Fibroblast of pulmonary artery (primary cell): Measurements from ENCODE around the gene LRCH3.
A peak's percentile ranks its signal among the peaks of the same experiment; 100 is the strongest.
"Not testable (repeated sequence)": the region's sequence is repeated elsewhere in the genome, so short reads cannot be mapped to it uniquely, and the experiment has no call there.

ENCODE experiments used
- DNase-seq: peaks from one replicate; pipeline ENCODE4 v3.0.0-alpha.2; 2010; ENCODE audit warnings: low read depth
- H3K4me3 ChIP-seq: replicated peaks from 2 replicates; pipeline ENCODE4 v1.5.1; 2011; ENCODE audit warnings: low read depth, mild to moderate bottlenecking, control low read depth, low read length, moderate library complexity
- TF ChIP-seq, protein P1 (sequence below): IDR thresholded peaks from 2 replicates; pipeline ENCODE4 v1.5.1; 2011; ENCODE audit warnings: mild to moderate bottlenecking, control low read depth, low read length, inconsistent platforms; ENCODE audit errors: missing control alignments

Gene LRCH3

DNA sequence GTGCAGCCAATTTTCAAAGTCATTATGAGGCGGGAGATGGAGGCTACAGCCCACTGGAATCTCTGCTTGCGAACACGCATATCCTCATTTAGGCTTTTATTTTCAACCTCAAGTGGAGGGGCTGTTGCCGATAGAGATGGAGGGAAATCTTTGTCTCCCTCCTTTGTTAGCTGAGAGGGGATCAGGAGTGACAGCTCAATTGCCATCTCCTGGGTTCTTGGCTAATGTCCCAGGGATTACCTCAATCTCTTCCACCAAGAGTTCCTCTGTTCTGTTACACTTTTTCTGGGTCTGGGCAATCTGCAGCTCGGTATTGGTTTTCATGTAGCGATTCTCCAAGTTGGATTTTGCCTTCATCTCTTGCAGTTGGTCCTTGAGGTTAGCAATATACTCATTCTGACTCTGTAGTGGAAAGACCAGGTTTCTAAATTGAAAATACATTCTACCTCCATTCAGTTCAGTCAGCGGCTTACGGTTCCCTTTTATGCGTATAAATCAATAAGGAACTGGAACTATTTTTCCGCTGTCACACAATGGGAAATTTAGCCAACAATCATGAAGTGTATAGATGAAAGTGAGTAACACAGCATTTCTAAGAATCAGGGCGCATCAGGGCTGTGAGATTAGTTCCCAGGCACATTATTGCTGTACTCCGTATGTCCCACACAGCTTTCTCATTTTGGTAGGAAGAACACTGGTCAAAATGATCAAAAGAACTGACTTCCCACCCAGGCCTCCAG, 122.8 kb downstream of the LRCH3 start:
- DNase-seq = no peak
- TF ChIP-seq, protein P1, sequence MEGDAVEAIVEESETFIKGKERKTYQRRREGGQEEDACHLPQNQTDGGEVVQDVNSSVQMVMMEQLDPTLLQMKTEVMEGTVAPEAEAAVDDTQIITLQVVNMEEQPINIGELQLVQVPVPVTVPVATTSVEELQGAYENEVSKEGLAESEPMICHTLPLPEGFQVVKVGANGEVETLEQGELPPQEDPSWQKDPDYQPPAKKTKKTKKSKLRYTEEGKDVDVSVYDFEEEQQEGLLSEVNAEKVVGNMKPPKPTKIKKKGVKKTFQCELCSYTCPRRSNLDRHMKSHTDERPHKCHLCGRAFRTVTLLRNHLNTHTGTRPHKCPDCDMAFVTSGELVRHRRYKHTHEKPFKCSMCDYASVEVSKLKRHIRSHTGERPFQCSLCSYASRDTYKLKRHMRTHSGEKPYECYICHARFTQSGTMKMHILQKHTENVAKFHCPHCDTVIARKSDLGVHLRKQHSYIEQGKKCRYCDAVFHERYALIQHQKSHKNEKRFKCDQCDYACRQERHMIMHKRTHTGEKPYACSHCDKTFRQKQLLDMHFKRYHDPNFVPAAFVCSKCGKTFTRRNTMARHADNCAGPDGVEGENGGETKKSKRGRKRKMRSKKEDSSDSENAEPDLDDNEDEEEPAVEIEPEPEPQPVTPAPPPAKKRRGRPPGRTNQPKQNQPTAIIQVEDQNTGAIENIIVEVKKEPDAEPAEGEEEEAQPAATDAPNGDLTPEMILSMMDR = no peak
- H3K4me3 ChIP-seq = no peak overlapping the region

GRCh38 chr3:197921429-197922275, 130.6 kb downstream of the LRCH3 start:
- H3K4me3 ChIP-seq, DNase-seq: not testable (repeated sequence)

DNA sequence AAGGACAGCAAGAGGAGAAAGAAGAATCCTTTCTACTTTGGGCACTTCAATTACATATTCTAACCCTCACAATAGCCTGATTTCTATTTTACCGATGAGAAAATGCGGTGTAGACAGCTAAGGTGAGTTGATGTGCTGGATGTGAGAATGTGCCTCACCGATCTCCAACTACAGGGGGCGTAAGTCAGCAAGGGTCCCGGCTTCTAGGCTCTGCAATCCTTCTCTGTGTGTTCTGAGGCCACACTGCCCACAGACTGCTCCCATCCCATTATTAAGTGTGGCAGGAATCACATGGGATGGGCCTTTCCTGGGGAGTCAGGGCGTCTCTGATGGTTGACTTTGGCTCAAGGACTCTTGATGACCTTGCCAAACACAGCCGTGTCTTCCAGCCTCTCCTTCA, 135.4 kb downstream of the LRCH3 start:
- H3K4me3 ChIP-seq = no peak overlapping the region
- TF ChIP-seq, protein P1 = peak; percentile 17
- DNase-seq = no peak

GRCh38 chr3:197927578-197927977, 136.5 kb downstream of the LRCH3 start:
- H3K4me3 ChIP-seq, DNase-seq: not testable (repeated sequence)

- H3K4me3 ChIP-seq = no peak overlapping the region
- DNase-seq = no peak
- TF ChIP-seq, protein P1 = no peak
Observed at GRCh38 chr3:197936819-197937384, 145.8 kb downstream of the LRCH3 start.
